ENCODE results near the gene FOXP3. TPM values are rescaled to one million over a fixed set of nuclear protein-coding genes. Genes with fewer than 3 reads are reported as not detected.
A peak's percentile ranks its signal among the peaks of the same experiment; 100 is the strongest.

The FOXP3 gene
- total RNA-seq (1 to 10 TPM in 1 of 9 donors, not detected in 8; 1.4 TPM), polyA plus RNA-seq (under 1 TPM in 1 of 2 donors, not detected in 1; 0.11 TPM)
- long read RNA-seq, donor 1 = 0 reads
- long read RNA-seq, donor 2 = 0 reads
- long read RNA-seq, donor 3 = 0 reads

- no peak for TF ChIP-seq CTCF (IDR thresholded peaks at IDR 0.05)
- no peak for TF ChIP-seq POLR2A (IDR thresholded peaks at IDR 0.05)
- no peaks in the 10 kb centered on the region for H3K9me3 ChIP-seq
- DNase-seq (no peak), ATAC-seq (no peak)
- H3K27ac ChIP-seq = no peak within 1 kb of the TSS
- no peak within 1 kb of the TSS for H3K4me3 ChIP-seq
- H3K4me1 ChIP-seq = peaks cover 0 to 6% (median 0%) of the 10 kb centered on the region in 12 donors
- H3K27me3 ChIP-seq = peaks cover 0 to 8% (median 0%) of the 10 kb centered on the region in 9 donors
- H3K36me3 ChIP-seq = no peaks in the 10 kb centered on the region
- intact Hi-C loops (cut with DNase I) = loop anchor here in 2 of 10 donors (10.0 kb wide), 2 partner anchors 60 to 70 kb away; partner anchors contain the start of gene SYP (in 1 of the 2)
- WGBS, 4 donors = 79 to 91% (median 86%) methylated on average over 11 of the region's 11 CpGs
Measured at GRCh38 chrX:49264460-49264859, at the start of gene FOXP3. TSS of gene FOXP3 (minus strand) at chrX:49264710. CDS start at chrX:49258505, 6,205 bp downstream.

GRCh38 chrX:49312176-49312575 is 47.7 kb upstream of the FOXP3 start:
- intact Hi-C loops (cut with DNase I) = no loop called here
- ATAC-seq = no peak
- Histone ChIP-seq H3K27ac (no peak overlapping the region), H3K4me3 (no peak overlapping the region), H3K9me3 (no peaks in the 10 kb centered on the region), H3K36me3 (no peaks in the 10 kb centered on the region), H3K27me3 (no peaks in the 10 kb centered on the region), H3K4me1 (peaks cover 0 to 13% (median 0%) of the 10 kb centered on the region in 12 donors)
- no peak for TF ChIP-seq CTCF (IDR thresholded peaks at IDR 0.05)
- TF ChIP-seq POLR2A (IDR thresholded peaks at IDR 0.05) = no peak
- WGBS, 4 donors = 64 to 92% (median 76%) methylated on average over 2 of the region's 2 CpGs
- no peak for DNase-seq

- no peak for ATAC-seq
- no peaks in the 10 kb centered on the region for H3K27me3 ChIP-seq
- no peaks in the 10 kb centered on the region for H3K36me3 ChIP-seq
- intact Hi-C loops (cut with DNase I) = no loop called here
- peaks cover 0 to 13% (median 0%) of the 10 kb centered on the region in 12 donors for H3K4me1 ChIP-seq
- H3K9me3 ChIP-seq = no peaks in the 10 kb centered on the region
- H3K4me3 ChIP-seq = peak overlapping the region in 2 of 12 donors; percentile 26 to 52
- WGBS, 4 donors = 53 to 72% (median 66%) methylated on average over 18 of the region's 18 CpGs
- no peak for DNase-seq
- H3K27ac ChIP-seq = peak overlapping the region in 1 of 12 donors; percentile 78
- TF ChIP-seq POLR2A (IDR thresholded peaks at IDR 0.05) = no peak
- TF ChIP-seq CTCF (IDR thresholded peaks at IDR 0.05) = no peak
Measured at GRCh38 chrX:49310371-49310770, 45.9 kb upstream of the FOXP3 start.

- DNase-seq (no peak), ATAC-seq (peak in 2 of 4 donors; percentile 31 to 34)
- 5 to 33% (median 17%) methylated on average over 8 of the region's 8 CpGs for WGBS, 4 donors
- intact Hi-C loops (cut with DNase I) = no loop called here
- H3K27ac ChIP-seq = peak overlapping the region in 11 of 12 donors; percentile 34 to 78 (median 57)
- no peaks in the 10 kb centered on the region for H3K27me3 ChIP-seq
- peaks cover 0 to 13% (median 0%) of the 10 kb centered on the region in 12 donors for H3K4me1 ChIP-seq
- H3K36me3 ChIP-seq = no peaks in the 10 kb centered on the region
- no peaks in the 10 kb centered on the region for H3K9me3 ChIP-seq
- TF ChIP-seq POLR2A (IDR thresholded peaks at IDR 0.05) = no peak
- H3K4me3 ChIP-seq = peak overlapping the region in 10 of 12 donors; percentile 26 to 55 (median 44)
Measured at GRCh38 chrX:49309401-49309981, 45.0 kb upstream of the FOXP3 start.
